ENCODE measurements around the gene ENKUR.

GRCh38 chr10:24993237-24993958 is 22.6 kb downstream of the ENKUR start:
- TF ChIP-seq, protein P1, sequence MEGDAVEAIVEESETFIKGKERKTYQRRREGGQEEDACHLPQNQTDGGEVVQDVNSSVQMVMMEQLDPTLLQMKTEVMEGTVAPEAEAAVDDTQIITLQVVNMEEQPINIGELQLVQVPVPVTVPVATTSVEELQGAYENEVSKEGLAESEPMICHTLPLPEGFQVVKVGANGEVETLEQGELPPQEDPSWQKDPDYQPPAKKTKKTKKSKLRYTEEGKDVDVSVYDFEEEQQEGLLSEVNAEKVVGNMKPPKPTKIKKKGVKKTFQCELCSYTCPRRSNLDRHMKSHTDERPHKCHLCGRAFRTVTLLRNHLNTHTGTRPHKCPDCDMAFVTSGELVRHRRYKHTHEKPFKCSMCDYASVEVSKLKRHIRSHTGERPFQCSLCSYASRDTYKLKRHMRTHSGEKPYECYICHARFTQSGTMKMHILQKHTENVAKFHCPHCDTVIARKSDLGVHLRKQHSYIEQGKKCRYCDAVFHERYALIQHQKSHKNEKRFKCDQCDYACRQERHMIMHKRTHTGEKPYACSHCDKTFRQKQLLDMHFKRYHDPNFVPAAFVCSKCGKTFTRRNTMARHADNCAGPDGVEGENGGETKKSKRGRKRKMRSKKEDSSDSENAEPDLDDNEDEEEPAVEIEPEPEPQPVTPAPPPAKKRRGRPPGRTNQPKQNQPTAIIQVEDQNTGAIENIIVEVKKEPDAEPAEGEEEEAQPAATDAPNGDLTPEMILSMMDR (IDR thresholded peaks at IDR 0.05): no peak
- TF ChIP-seq POLR2A (IDR thresholded peaks at IDR 0.05): no peak

Data from lower leg skin (tissue), 3 donors.